Naive thymus-derived CD4-positive, alpha-beta T cell (primary cell): ENCODE data around the gene ARNT2. TPM values are rescaled to one million over a fixed set of nuclear protein-coding genes. Genes with fewer than 3 reads are reported as not detected.

ENCODE experiments used
- ATAC-seq: fragments of 150-1000 bp; cut with Tn5 transposase; 2 replicates; pipeline ENCODE4 v1.10.0; 2021; ENCODE audit warnings: mild to moderate bottlenecking, moderate library complexity
- CTCF ChIA-PET: fragments of 350-600 bp; sonication (Branson Sonifier 250); formaldehyde crosslinking; loops from one replicate; lab custom pipeline; 2021; ENCODE audit warnings: antibody characterized with exemption; lab: Charles Lee
- POLR2A ChIA-PET: fragments of 350-600 bp; sonication (Branson Sonifier 250); formaldehyde crosslinking; loops from one replicate; lab custom pipeline; 2021; ENCODE audit warnings: antibody characterized with exemption, inconsistent platforms; lab: Charles Lee
- DNase-seq, 9 donors: peaks; one replicate each; pipeline versions ENCODE4 v3.0.0 to v3.0.0-alpha.2; 2020 to 2022; ENCODE audit warnings: mixed read lengths in 1 of 9
- H3K27ac ChIP-seq: one replicate; pipeline ENCODE4 v1.7.0; 2013; ENCODE audit warnings: mild to moderate bottlenecking, low read depth, low read length, moderate library complexity
- H3K27me3 ChIP-seq, 2 donors: one replicate each; pipeline ENCODE4 v1.7.0; 2013; ENCODE audit warnings: low read length in 2 of 2, mild to moderate bottlenecking in 2 of 2, moderate library complexity in 2 of 2; ENCODE audit not compliant: control insufficient read depth in 2 of 2, insufficient read depth in 2 of 2
- H3K36me3 ChIP-seq, 3 experiments: 1 replicate in 2 of 3; 2 replicates in 1 of 3; pipeline ENCODE4 v1.7.0; 2013; ENCODE audit warnings: low read length in 3 of 3, mild to moderate bottlenecking in 3 of 3, moderate library complexity in 1 of 3; ENCODE audit not compliant: insufficient read depth in 3 of 3, control insufficient read depth in 2 of 3
- H3K4me1 ChIP-seq, 2 donors: one replicate each; pipeline ENCODE4 v1.7.0; 2013; ENCODE audit warnings: low read length in 2 of 2, mild to moderate bottlenecking in 2 of 2, moderate library complexity in 1 of 2; ENCODE audit not compliant: control insufficient read depth in 2 of 2, insufficient read depth in 2 of 2
- H3K4me3 ChIP-seq: 2 replicates; pipeline ENCODE4 v1.7.0; 2013; ENCODE audit warnings: mild to moderate bottlenecking, low read length
- H3K9me3 ChIP-seq, 3 experiments: 1 replicate in 2 of 3; 2 replicates in 1 of 3; pipeline ENCODE4 v1.7.0; 2013; ENCODE audit warnings: low read length in 3 of 3; ENCODE audit not compliant: control insufficient read depth in 2 of 3
- H3K27ac Mint-ChIP-seq, 9 donors: one replicate each; pipeline ENCODE4 v1.8.0; 2020 to 2022; ENCODE audit warnings: mixed read lengths in 9 of 9, mild to moderate bottlenecking in 8 of 9, moderate library complexity in 5 of 9, inconsistent platforms in 2 of 9
- H3K27me3 Mint-ChIP-seq, 5 donors: one replicate each; pipeline ENCODE4 v1.8.0; 2021 to 2022; ENCODE audit warnings: mixed read lengths in 5 of 5, mild to moderate bottlenecking in 1 of 5
- H3K36me3 Mint-ChIP-seq, 5 donors: one replicate each; pipeline ENCODE4 v1.8.0; 2020 to 2022; ENCODE audit warnings: mixed read lengths in 5 of 5, mild to moderate bottlenecking in 3 of 5, inconsistent platforms in 1 of 5
- H3K4me1 Mint-ChIP-seq, 7 donors: one replicate each; pipeline ENCODE4 v1.8.0; 2020 to 2022; ENCODE audit warnings: mixed read lengths in 7 of 7, mild to moderate bottlenecking in 3 of 7, inconsistent platforms in 1 of 7
- H3K4me3 Mint-ChIP-seq, 10 donors: one replicate each; pipeline ENCODE4 v1.8.0; 2020 to 2022; ENCODE audit warnings: mild to moderate bottlenecking in 10 of 10, mixed read lengths in 10 of 10, moderate library complexity in 6 of 10, inconsistent platforms in 2 of 10
- H3K9me3 Mint-ChIP-seq, 11 donors: one replicate each; pipeline ENCODE4 v1.8.0; 2020 to 2022; ENCODE audit warnings: mixed read lengths in 11 of 11, mild to moderate bottlenecking in 4 of 11, inconsistent platforms in 1 of 11, moderate library complexity in 1 of 11
- intact Hi-C, 2 donors: fragments of 100-400 bp; cut with micrococcal nuclease; formaldehyde crosslinking; loops; one replicate each; pipeline ENCODE4 v1.15.1; 2023
- polyA plus RNA-seq, 2 donors: library from polyadenylated mRNA; unstranded; fragments of 300-500 nt; fragmentation: Illumina TruSeq; gene quantifications; one replicate each; pipeline ENCODE4 v1.2.3, GENCODE V29; 2021
- total RNA-seq, 6 experiments: library from RNA in 5 of 6; stranded (reverse) in 5 of 6; gene quantifications; 1 replicate in 5 of 6; 2 replicates in 1 of 6; pipeline ENCODE4 v1.2.3 and lab custom pipeline; 2021 to 2026

Gene ARNT2
- total and polyA plus RNA-seq, 7 experiments from 2014 or later = not detected

DNA sequence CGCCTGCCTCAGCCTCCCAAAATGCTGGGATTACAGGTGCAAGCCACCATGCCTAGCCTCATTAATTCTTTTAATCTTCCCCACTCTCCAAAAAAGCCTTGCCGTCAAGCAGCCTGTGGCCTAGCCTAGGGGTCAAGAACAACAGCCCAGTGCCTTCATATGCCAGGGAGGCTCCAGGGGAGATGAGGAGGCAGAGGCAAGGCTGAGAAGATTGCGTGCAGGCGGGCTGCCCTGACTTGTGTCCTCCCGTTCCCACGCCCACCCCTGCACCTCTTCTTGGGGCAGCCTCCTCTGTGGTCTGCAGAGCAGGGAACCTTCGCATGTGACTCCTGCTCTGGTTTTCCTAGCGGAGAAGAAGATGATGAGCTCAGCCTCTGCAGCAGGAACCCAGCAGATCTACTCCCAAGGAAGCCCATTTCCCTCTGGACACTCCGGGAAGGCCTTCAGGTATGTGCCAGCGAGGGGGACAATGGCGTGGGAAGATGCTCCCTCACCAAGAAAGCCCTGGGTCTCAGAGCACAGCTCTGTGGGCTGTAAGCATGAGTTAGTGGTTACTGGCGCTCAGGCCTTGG lies 172.4 kb downstream of the ARNT2 start:
- Histone ChIP-seq H3K4me3 (no peak overlapping the region), H3K9me3 (no peaks in the 10 kb centered on the region), H3K27me3 (no peaks in the 10 kb centered on the region), H3K4me1 (no peaks in the 10 kb centered on the region), H3K27ac (no peak overlapping the region), H3K36me3 (no peaks in the 10 kb centered on the region)
- H3K27ac Mint-ChIP-seq = peak overlapping the region in 1 of 9 donors; percentile 46
- CTCF ChIA-PET = interaction anchor here (0.6 kb wide), 1 partner anchor 579 kb away, joined by 3 read pairs; no protein-coding TSS in a partner anchor
- H3K36me3 Mint-ChIP-seq = no peaks in the 10 kb centered on the region
- no peaks in the 10 kb centered on the region for H3K9me3 Mint-ChIP-seq
- ATAC-seq (no peak), DNase-seq (no peak)
- intact Hi-C loops = no loop called here
- H3K27me3 Mint-ChIP-seq = peaks cover 0 to 10% (median 8%) of the 10 kb centered on the region in 5 donors
- no peak overlapping the region for H3K4me3 Mint-ChIP-seq
- POLR2A ChIA-PET = no interaction called here
- peaks cover 0 to 5% (median 0%) of the 10 kb centered on the region in 7 donors for H3K4me1 Mint-ChIP-seq

DNA sequence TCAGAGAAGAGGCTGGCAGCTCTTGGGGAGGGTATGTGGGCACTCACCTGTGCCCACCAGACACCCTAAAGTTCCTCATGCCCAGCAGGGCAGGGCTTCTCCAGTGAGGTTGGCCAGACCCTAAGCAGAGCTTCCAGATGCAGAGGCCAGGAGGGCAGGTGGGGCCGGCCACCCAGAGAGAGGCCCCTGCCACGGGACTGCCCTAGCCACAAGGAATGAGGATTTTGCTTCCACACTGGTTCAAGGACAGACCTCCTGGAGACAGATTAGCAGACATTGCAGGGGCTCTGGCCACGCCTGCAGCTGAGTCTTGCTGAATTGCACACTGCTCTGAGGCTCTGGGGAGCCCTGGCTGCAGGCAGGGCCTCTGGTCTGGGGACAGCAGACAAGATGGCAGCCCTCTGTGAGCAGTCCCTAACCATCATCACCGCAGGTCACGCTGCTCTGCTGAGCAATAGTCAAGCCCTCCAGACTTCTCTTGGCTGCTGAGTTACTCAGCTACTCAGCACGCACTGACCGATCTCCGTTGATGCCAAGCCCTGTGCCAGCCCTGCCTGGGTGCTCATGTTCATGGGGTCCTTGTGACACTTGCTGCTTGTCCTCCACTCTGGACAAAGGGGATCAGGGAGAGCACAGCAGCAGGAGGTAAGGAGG lies 173.5 kb downstream of the ARNT2 start:
- intact Hi-C loops = no loop called here
- Histone ChIP-seq H3K36me3 (no peaks in the 10 kb centered on the region), H3K4me1 (no peaks in the 10 kb centered on the region), H3K9me3 (no peaks in the 10 kb centered on the region), H3K27me3 (no peaks in the 10 kb centered on the region), H3K4me3 (no peak overlapping the region), H3K27ac (no peak overlapping the region)
- Mint-ChIP-seq H3K27me3 (peaks cover 0 to 7% (median 3%) of the 10 kb centered on the region in 5 donors), H3K36me3 (no peaks in the 10 kb centered on the region), H3K27ac (no peak overlapping the region), H3K9me3 (no peaks in the 10 kb centered on the region), H3K4me3 (no peak overlapping the region), H3K4me1 (peaks cover 0 to 5% (median 0%) of the 10 kb centered on the region in 7 donors)
- no peak for DNase-seq
- ChIA-PET POLR2A (no interaction called here), CTCF (no interaction called here)
- ATAC-seq = no peak

DNA sequence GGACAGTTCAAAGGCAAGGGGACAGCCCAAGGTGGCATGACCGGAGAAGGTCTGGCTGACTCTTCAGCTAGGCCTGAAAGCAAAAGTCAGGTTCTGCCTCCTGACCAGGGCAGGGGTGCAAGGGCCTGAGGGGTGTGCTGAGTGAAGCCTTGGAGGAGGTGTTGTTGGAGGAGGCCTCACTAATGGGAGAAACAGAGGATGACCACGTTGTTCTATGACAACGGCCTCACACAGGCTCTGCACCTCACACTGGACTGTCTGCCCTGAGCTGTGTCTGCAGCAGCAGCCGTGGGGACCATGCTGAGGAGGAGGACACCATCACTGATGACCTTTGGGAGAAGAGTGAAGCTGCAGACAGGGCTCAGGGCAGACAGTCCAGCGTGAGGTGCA lies 174.0 kb downstream of the ARNT2 start:
- H3K27ac ChIP-seq = no peak overlapping the region
- no peak for ATAC-seq
- intact Hi-C loops = no loop called here

DNA sequence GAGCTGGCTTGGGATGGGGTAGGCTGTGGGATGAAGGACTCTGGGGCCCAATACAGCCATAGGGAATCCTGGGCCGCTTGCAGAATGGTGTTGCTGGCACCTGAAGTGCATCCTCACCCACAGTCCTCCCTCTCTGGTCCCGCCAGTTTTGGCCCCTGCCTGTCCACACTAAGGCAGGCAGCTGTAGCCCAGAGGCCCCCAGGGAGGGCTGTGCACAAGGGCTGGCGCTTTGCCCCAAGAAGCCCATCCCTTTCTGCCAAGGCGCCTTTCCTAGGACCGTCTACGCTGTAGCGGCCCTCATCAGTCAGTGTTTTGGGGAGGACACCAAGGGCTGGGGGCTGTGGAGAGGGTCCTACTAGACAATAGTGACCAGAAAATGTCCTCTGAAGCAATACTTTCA lies 174.7 kb downstream of the ARNT2 start:
- ChIA-PET CTCF (no interaction called here), POLR2A (no interaction called here)

More for the DNA sequence above, 174.0 kb downstream of the ARNT2 start:
- Histone ChIP-seq H3K27me3 (no peaks in the 10 kb centered on the region), H3K9me3 (no peaks in the 10 kb centered on the region), H3K4me1 (no peaks in the 10 kb centered on the region), H3K36me3 (no peaks in the 10 kb centered on the region), H3K4me3 (no peak overlapping the region)
- CTCF ChIA-PET = no interaction called here
- no peaks in the 10 kb centered on the region for H3K9me3 Mint-ChIP-seq
- H3K27me3 Mint-ChIP-seq = peaks cover 0 to 5% (median 3%) of the 10 kb centered on the region in 5 donors
- DNase-seq = no peak
- H3K27ac Mint-ChIP-seq = no peak overlapping the region
- no peaks in the 10 kb centered on the region for H3K36me3 Mint-ChIP-seq
- H3K4me1 Mint-ChIP-seq = peaks cover 0 to 5% (median 0%) of the 10 kb centered on the region in 7 donors
- no peak overlapping the region for H3K4me3 Mint-ChIP-seq
- POLR2A ChIA-PET = no interaction called here

DNA sequence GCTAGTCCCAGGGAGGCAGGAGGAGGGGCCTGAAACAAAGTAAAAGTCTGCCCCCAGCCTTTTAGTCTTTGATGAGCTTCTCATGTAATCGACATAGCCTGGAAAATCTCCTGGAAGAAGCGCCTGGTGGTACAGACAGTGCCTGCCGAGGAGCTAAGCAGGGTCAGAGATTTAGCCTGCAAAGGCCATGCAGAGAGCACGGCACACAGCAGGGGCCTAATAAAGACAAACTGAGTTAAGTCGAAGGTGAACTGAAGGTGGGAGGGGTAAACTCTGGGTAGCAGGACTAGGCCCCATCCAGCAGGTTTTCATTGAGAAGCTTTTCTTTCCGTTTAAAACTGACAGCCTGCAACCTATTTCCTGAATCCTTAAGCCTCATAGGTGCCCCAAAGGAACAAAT lies 175.4 kb downstream of the ARNT2 start:
- Histone ChIP-seq H3K9me3 (no peaks in the 10 kb centered on the region), H3K4me1 (no peaks in the 10 kb centered on the region), H3K27me3 (no peaks in the 10 kb centered on the region), H3K27ac (no peak overlapping the region), H3K4me3 (no peak overlapping the region), H3K36me3 (no peaks in the 10 kb centered on the region)
- ChIA-PET CTCF (no interaction called here), POLR2A (no interaction called here)
- H3K9me3 Mint-ChIP-seq = peaks cover 0 to 1% (median 0%) of the 10 kb centered on the region in 11 donors
- no peaks in the 10 kb centered on the region for H3K36me3 Mint-ChIP-seq
- H3K27me3 Mint-ChIP-seq = peaks cover 0 to 9% (median 3%) of the 10 kb centered on the region in 5 donors
- peaks cover 0 to 5% (median 0%) of the 10 kb centered on the region in 7 donors for H3K4me1 Mint-ChIP-seq
- ATAC-seq (no peak), DNase-seq (no peak)
- intact Hi-C loops = no loop called here
- no peak overlapping the region for H3K4me3 Mint-ChIP-seq
- no peak overlapping the region for H3K27ac Mint-ChIP-seq

More for the DNA sequence above, 174.7 kb downstream of the ARNT2 start:
- ATAC-seq = no peak
- no peak overlapping the region for H3K4me3 Mint-ChIP-seq
- H3K9me3 Mint-ChIP-seq = no peaks in the 10 kb centered on the region
- no peaks in the 10 kb centered on the region for H3K9me3 ChIP-seq
- no peak overlapping the region for H3K27ac Mint-ChIP-seq
- no peaks in the 10 kb centered on the region for H3K36me3 Mint-ChIP-seq
- no peak overlapping the region for H3K27ac ChIP-seq
- no peaks in the 10 kb centered on the region for H3K4me1 ChIP-seq
- peaks cover 0 to 5% (median 3%) of the 10 kb centered on the region in 5 donors for H3K27me3 Mint-ChIP-seq
- H3K4me3 ChIP-seq = no peak overlapping the region
- H3K4me1 Mint-ChIP-seq = peaks cover 0 to 5% (median 0%) of the 10 kb centered on the region in 7 donors
- intact Hi-C loops = no loop called here
- no peaks in the 10 kb centered on the region for H3K36me3 ChIP-seq
- H3K27me3 ChIP-seq = no peaks in the 10 kb centered on the region
- no peak for DNase-seq

GRCh38 chr15:80580106-80580505 lies 175.9 kb downstream of the ARNT2 start:
- Mint-ChIP-seq H3K36me3 (no peaks in the 10 kb centered on the region), H3K27ac (no peak overlapping the region), H3K4me3 (no peak overlapping the region), H3K9me3 (peaks cover 0 to 1% (median 0%) of the 10 kb centered on the region in 11 donors), H3K4me1 (peaks cover 0 to 5% (median 0%) of the 10 kb centered on the region in 7 donors), H3K27me3 (peaks cover 0 to 9% (median 0%) of the 10 kb centered on the region in 5 donors)
- Histone ChIP-seq H3K4me1 (no peaks in the 10 kb centered on the region), H3K4me3 (no peak overlapping the region), H3K9me3 (no peaks in the 10 kb centered on the region), H3K36me3 (no peaks in the 10 kb centered on the region), H3K27ac (no peak overlapping the region), H3K27me3 (no peaks in the 10 kb centered on the region)
- intact Hi-C loops = no loop called here
- DNase-seq = no peak
- CTCF ChIA-PET = no interaction called here
- ATAC-seq = peak; percentile 21
- POLR2A ChIA-PET = no interaction called here
